DMS53 (cell line): ENCODE data around the gene LMLN.
A peak's percentile ranks its signal among the peaks of the same experiment; 100 is the strongest.
"Not testable (repeated sequence)": the region's sequence is repeated elsewhere in the genome, so short reads cannot be mapped to it uniquely, and the experiment has no call there.

Experiments used
- DNase-seq: peaks from one replicate; lab custom pipeline; 2025; lab: John Stamatoyannopoulos, UW

LMLN gene

DNA sequence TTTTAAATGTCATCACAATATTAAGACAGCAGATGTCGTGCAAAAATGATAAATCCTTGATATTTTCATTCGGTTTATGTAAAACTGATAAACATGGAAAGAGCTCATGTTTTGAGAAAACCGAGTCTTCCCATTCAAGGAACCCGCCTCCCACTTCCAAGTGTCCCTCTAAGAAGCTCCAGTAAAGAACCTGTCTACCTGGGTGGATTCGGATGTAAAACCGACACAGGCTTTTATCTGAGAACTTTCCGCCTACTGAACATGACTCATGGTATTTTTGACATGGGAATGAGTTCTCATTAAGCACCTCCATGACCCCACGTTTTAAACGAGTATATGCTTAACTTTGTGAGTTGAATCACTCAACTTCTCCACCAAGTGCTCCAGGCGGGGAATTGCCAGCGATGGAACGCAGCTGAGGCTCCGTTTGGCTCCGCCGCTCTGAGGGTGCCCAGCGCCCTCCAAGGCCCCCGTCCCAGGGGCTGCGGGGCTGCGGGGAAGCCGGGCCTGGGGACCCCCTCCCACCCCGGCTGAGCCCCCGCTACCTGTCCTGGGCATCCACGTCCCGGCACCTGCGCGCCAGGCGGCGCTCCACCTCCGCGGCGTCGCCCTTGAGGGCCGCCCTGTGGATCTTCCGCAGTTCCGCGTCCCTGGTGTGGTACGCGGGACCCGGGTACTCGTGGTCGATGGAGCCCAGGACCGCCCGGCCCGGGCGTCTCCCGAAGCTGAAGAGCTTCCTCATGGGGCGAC lies 119.9 kb downstream of the LMLN start:
- peak; percentile 78 for DNase-seq

DNA sequence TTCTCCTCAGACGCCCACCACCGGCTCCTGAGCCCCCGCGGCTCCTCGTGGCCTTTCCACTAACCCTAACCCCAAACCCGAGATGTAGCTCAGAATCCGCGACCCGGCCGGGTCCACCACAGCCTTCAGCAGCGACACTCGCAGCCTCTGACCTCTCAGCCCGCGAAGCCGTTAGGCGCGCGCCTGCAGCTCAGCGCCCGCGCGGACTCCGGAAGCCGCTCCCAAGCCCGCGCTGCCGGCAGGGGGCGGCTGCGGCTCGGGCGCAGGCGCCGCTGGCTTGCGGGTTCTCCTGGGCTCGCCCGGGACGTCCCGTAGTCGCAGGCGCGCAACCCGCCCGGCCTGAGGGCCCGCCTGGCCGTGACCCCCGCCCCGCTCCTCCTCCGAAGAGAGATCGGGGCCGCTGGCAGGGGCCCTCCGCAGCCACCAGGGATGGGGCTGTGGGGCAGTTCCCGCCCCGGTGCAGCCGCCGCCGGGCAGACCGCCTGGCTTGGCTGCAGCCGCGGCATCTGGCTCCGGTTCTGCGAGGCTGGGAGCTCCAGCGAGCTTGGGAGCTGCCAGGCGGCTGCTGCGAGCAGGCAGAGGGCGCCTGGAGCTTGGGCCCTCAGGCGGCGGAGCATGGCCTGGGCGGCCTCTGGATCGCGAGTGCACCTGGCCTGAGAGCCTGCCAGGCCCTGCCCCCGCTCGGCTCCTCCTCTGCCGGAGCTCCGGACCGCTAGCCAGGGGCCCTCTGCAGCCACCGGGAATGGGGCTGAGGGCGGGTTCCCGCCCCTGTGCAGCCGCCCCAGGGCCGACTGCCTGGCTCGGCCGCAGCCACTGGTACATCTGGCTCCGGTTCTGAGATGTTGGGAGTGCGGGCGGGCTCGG lies 120.7 kb downstream of the LMLN start:
- DNase-seq = peak; percentile 92

DNA sequence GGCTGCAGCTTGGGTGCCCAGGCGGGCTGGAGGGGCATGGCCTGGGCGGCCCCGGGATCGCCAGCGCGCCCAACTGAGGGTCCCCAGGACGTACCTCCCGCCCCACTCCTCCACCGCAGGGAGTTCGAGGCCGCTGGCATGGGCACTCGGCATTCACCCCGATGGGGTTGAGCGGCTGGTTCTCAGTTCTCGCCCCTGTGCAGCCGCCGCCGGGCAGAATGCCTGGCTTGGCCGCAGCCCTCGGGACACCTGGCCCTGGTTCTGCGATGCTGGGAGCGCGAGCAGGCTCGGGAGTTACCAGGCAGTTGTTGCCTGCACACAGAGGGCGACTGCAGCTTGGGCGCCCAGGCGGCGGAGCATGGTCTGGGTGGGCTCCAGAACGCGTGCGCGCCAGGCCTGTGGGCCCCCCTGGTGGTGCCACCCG lies 121.4 kb downstream of the LMLN start:
- peak; percentile 54 for DNase-seq

DNA sequence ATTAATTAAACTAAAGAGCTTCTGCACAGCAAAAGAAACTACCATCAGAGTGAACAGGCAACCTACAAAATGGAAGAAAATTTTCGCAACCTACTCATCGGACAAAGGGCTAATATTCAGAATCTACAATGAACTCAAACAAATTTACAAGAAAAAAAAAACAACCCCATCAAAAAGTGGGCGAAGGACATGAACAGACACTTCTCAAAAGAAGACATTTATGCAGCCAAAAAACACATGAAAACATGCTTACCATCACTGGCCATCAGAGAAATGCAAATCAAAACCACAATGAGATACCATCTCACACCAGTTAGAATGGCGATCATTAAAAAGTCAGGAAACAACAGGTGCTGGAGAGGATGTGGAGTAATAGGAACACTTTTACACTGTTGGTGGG lies 122.2 kb downstream of the LMLN start:
- DNase-seq = not testable (repeated sequence)

DNA sequence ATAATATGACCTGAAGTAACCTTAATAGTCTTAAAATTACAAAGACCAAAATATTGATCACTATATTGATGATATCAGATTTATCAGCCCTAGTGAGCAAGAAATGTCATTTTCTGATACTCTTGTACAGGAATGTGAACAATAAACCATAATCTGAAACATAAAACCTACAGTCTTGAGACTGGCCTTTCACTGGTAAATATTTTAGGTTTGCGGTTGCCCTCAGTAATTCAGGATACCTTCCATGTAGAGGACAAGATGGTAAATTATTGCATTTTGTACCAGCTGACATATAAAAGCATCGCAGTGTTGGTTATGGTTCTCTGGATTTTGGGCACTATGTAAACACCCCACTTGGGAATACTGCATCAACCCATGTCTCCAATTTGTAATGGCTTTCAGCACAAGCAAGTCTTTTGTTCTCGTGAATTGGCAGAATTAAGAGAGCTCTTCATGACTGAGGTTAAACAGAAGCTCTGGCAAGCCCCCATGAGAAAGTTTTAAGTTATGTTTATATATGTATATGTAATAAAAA lies 128.5 kb downstream of the LMLN start:
- no peak for DNase-seq

DNA sequence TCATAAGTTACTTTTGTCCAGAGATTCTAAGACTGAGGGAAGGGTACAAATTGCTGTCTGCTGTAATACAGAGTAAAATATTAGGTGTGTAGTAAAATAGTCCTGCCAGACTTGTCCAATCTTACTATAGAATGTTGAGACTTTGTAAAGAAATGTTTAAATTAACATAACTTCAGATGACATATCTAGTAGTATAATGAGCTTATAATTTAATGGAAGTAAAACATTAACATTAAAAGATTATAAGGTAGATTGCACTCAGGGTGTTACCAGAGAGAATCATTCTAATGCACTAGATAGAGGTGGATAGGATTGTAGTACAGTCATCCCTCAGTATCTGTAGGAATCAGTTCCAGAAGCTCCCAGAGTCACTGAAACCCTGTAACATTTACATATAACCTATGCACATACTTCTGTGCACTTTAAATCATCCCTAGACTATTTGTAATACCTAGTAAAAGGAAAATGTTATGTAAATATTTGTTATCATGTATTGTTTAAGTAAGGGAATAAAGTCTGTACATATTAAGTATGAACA lies 130.8 kb downstream of the LMLN start:
- DNase-seq = no peak

DNA sequence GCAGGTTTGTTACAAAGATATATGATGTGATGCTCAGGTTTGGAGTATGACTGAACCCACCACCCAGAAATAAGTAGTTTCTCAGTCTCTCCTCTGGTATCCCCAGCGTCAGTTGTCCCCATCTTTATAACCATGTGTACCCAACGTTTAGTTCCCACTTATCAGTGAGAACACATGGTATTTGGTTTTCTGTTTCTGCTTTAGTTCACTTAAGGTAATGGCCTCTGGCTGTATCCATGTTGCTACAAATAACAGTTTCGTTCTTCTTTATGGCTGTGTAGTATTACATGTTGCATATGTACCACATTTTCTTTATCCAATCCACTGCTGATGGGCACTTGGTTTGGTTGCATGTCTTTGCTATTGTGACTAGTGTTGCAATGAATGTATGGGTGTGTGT lies 132.3 kb downstream of the LMLN start:
- DNase-seq = no peak

DNA sequence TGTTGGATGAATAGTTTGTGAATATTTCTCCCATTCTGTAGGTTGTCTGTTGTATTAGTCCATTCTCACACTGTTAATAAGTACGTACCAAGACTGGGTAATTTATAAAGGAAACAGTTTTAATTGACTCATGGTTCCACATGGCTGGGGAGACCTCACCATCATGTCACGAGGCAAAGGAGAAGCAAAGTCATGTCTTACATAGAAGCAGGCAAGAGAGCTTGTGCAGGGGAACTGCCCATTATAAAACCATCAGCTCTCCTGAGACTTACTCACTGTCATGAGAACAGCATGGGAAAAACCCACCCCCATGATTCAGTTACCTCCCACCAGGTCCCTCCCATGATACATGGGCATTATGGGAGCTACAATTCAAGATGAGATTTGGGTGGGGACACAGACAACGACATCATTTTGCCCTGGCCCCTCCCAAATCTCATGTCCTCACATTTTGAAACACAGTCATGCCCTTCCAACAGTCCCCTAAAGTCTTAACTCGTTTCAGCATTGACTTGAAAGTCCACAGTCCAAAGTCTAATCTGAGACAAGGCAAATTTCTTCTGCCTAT lies 133.2 kb downstream of the LMLN start:
- DNase-seq = no peak
